Rectal smooth muscle tissue (tissue), 1 donor: Measurements from ENCODE around the gene SORT1.

Source experiments
- H3K27ac ChIP-seq: one replicate; pipeline ENCODE4 v1.7.0; 2013; ENCODE audit warnings: low read depth, low read length, inconsistent platforms
- H3K27me3 ChIP-seq: one replicate; pipeline ENCODE4 v1.7.0; 2013; ENCODE audit warnings: low read length; ENCODE audit not compliant: control insufficient read depth, insufficient read depth
- H3K36me3 ChIP-seq: one replicate; pipeline ENCODE4 v1.7.0; 2013; ENCODE audit warnings: low read length; ENCODE audit not compliant: control insufficient read depth, insufficient read depth
- H3K4me1 ChIP-seq: one replicate; pipeline ENCODE4 v1.7.0; 2013; ENCODE audit warnings: low read length; ENCODE audit not compliant: control insufficient read depth, insufficient read depth
- H3K4me3 ChIP-seq: one replicate; pipeline ENCODE4 v1.7.0; 2013; ENCODE audit warnings: low read length
- H3K9ac ChIP-seq: one replicate; pipeline ENCODE4 v1.7.0; 2013; ENCODE audit warnings: low read length

SORT1 gene

DNA sequence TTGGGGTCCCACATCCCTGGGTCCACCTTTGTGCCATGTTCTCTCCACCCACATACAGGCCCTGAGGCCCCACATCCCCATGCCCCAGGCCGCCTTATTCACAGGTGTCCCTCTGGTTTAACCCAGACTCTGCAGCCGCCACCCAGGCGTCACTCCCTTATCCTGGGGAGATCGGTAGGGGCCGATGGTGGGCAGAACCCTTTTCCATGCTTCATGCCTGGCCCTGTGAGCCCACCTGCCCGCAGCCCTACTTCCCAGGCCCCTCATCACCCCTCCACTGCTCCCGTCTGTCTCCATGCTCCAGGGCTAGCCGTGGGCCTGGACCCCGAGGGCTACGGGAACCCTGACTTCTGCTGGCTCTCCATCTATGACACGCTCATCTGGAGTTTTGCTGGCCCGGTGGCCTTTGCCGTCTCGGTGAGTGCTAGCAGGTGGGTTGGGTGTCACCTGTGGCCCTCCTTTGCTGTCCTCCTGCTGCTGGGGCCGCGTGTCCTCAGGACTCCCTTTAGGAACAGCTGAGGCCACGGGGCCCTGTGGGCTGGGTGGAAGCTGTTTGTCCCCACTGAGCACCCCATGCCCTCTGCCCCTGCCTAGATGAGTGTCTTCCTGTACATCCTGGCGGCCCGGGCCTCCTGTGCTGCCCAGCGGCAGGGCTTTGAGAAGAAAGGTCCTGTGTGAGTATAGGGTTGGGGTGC lies 126.9 kb downstream of the SORT1 start:
- no peak overlapping the region for H3K9ac ChIP-seq
- no peaks in the 10 kb centered on the region for H3K36me3 ChIP-seq
- H3K27me3 ChIP-seq: no peaks in the 10 kb centered on the region
- H3K4me1 ChIP-seq: no peaks in the 10 kb centered on the region
- no peak overlapping the region for H3K4me3 ChIP-seq
- no peak overlapping the region for H3K27ac ChIP-seq

- no peaks in the 10 kb centered on the region for H3K4me1 ChIP-seq
- no peak overlapping the region for H3K9ac ChIP-seq
- no peak overlapping the region for H3K27ac ChIP-seq
- H3K27me3 ChIP-seq: no peaks in the 10 kb centered on the region
- H3K4me3 ChIP-seq: no peak overlapping the region
- no peaks in the 10 kb centered on the region for H3K36me3 ChIP-seq
Observed at GRCh38 chr1:109269981-109270622, 127.6 kb downstream of the SORT1 start.

GRCh38 chr1:109269212-109269980 lies 128.3 kb downstream of the SORT1 start:
- Histone ChIP-seq H3K4me1 (no peaks in the 10 kb centered on the region), H3K36me3 (no peaks in the 10 kb centered on the region), H3K4me3 (no peak overlapping the region), H3K9ac (no peak overlapping the region), H3K27ac (no peak overlapping the region), H3K27me3 (no peaks in the 10 kb centered on the region)

DNA sequence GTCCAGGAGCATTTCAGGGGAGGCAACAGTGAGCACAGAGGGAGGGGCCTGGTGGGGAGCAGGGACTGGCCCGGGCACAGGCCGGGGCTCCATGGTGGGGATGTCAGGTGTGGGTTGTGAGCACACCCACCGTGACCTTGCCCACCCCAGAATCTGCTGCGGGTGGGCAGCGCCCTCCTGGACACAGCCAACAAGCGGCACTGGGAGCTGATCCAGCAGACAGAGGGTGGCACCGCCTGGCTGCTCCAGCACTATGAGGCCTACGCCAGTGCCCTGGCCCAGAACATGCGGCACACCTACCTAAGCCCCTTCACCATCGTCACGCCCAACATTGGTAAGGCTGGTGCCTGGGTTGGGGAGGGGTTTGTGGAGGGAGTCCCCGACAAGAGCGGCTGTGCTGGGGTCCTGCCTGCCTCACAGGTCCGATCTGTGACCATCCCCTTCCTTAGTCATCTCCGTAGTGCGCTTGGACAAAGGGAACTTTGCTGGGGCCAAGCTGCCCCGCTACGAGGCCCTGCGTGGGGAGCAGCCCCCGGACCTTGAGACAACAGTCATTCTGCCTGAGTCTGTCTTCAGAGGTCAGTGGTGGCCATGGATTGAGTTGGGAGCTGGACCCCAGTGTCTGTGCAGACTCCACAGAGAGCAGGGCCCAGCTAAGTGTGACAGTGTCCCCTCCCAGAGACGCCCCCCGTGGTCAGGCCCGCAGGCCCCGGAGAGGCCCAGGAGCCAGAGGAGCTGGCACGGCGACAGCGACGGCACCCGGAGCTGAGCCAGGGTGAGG lies 129.1 kb downstream of the SORT1 start:
- no peak overlapping the region for H3K4me3 ChIP-seq
- H3K36me3 ChIP-seq: no peaks in the 10 kb centered on the region
- no peak overlapping the region for H3K27ac ChIP-seq
- no peaks in the 10 kb centered on the region for H3K4me1 ChIP-seq
- no peaks in the 10 kb centered on the region for H3K27me3 ChIP-seq
- no peak overlapping the region for H3K9ac ChIP-seq

DNA sequence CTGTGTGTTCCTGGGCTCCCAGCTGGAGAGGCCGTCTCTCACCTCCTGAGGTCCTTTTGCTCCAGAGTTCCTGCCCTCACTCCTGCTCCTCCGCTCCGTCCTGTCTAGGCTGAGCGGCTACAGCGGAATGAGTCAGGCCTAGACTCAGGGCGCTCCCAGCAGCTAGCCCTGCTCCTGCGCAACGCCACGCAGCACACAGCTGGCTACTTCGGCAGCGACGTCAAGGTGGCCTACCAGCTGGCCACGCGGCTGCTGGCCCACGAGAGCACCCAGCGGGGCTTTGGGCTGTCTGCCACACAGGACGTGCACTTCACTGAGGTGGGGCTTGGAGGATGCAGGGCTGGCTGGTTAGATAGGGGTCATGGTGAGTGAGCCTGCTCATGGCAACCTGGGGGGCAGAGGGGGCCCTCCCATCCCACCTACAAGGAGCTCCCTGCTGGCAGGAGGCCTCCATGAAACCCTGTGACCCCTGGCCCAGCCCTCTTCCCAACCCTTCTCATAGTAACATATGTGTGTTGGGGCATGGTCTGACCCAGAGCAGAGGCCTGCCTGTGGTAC lies 129.9 kb downstream of the SORT1 start:
- Histone ChIP-seq H3K27ac (no peak overlapping the region), H3K36me3 (no peaks in the 10 kb centered on the region), H3K9ac (no peak overlapping the region), H3K4me1 (no peaks in the 10 kb centered on the region), H3K27me3 (no peaks in the 10 kb centered on the region), H3K4me3 (no peak overlapping the region)

GRCh38 chr1:109266965-109267364 lies 130.8 kb downstream of the SORT1 start:
- Histone ChIP-seq H3K27me3 (no peaks in the 10 kb centered on the region), H3K36me3 (no peaks in the 10 kb centered on the region), H3K27ac (no peak overlapping the region), H3K4me1 (no peaks in the 10 kb centered on the region), H3K9ac (no peak overlapping the region), H3K4me3 (no peak overlapping the region)

GRCh38 chr1:109265741-109266330 lies 131.9 kb downstream of the SORT1 start:
- H3K27ac ChIP-seq: no peak overlapping the region
- no peaks in the 10 kb centered on the region for H3K4me1 ChIP-seq
- H3K27me3 ChIP-seq: no peaks in the 10 kb centered on the region
- H3K4me3 ChIP-seq: no peak overlapping the region
- H3K36me3 ChIP-seq: no peaks in the 10 kb centered on the region
- H3K9ac ChIP-seq: no peak overlapping the region

DNA sequence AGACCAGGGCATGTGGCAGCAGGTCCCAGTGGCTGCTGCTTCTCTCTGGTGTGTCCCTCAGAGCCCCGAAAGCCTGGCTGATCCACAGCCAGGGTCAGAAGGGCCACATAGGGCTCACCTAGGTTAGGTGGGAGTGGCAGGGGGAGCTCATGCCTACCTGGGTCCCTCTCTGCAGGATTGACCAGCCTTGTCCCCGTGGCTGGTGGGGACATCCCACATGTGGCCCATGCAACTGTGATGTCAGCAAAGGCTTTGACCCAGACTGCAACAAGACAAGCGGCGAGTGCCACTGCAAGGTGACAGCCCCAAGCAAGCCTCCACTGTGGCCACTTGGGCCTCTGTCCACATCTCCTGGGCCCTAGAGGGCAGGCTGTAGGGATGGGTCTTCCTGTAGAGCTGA lies 132.7 kb downstream of the SORT1 start:
- Histone ChIP-seq H3K4me3 (no peak overlapping the region), H3K9ac (no peak overlapping the region), H3K4me1 (no peaks in the 10 kb centered on the region), H3K27me3 (no peaks in the 10 kb centered on the region), H3K27ac (no peak overlapping the region), H3K36me3 (no peaks in the 10 kb centered on the region)

DNA sequence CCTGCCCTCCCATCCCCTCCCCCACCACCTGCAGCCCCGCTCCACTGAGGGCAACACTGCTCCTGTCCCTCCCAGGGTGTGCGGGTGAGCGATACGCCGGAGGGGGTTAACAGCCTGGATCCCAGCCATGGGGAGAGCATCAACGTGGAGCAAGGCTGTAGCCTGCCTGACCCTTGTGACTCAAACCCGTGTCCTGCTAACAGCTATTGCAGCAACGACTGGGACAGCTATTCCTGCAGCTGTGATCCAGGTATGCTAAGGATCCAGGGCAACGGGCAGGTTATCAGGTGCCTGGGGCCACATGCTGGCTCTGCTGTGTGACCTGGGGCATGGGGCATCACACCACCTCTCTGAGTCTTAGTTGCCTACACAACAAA lies 133.4 kb downstream of the SORT1 start:
- H3K9ac ChIP-seq: no peak overlapping the region
- no peak overlapping the region for H3K27ac ChIP-seq
- H3K4me3 ChIP-seq: no peak overlapping the region
- H3K36me3 ChIP-seq: no peaks in the 10 kb centered on the region
- H3K4me1 ChIP-seq: no peaks in the 10 kb centered on the region
- no peaks in the 10 kb centered on the region for H3K27me3 ChIP-seq

DNA sequence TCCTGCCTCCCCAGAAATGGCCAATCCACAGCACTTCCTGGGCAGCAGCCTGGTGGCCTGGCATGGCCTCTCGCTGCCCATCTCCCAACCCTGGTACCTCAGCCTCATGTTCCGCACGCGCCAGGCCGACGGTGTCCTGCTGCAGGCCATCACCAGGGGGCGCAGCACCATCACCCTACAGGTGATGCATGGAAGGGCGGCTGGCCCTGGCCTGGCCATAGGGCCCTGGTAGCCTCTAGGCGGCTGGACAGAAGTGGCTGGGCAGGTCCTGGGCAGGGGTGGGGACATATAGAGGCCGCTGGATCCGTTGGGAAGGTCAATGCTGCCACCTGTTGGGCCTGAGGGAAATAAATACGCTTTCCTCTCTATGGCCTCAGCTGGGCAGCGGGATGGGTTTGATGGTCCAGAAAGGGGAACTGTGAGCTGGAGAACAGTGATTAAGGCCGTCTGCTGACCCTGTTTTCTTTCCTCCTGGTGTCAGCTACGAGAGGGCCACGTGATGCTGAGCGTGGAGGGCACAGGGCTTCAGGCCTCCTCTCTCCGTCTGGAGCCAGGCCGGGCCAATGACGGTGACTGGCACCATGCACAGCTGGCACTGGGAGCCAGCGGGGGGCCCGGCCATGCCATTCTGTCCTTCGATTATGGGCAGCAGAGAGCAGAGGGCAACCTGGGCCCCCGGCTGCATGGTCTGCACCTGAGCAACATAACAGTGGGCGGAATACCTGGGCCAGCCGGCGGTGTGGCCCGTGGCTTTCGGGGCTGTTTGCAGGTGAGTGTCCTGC lies 133.9 kb downstream of the SORT1 start:
- no peaks in the 10 kb centered on the region for H3K36me3 ChIP-seq
- H3K9ac ChIP-seq: no peak overlapping the region
- H3K27me3 ChIP-seq: no peaks in the 10 kb centered on the region
- H3K4me3 ChIP-seq: no peak overlapping the region
- no peaks in the 10 kb centered on the region for H3K4me1 ChIP-seq
- no peak overlapping the region for H3K27ac ChIP-seq

DNA sequence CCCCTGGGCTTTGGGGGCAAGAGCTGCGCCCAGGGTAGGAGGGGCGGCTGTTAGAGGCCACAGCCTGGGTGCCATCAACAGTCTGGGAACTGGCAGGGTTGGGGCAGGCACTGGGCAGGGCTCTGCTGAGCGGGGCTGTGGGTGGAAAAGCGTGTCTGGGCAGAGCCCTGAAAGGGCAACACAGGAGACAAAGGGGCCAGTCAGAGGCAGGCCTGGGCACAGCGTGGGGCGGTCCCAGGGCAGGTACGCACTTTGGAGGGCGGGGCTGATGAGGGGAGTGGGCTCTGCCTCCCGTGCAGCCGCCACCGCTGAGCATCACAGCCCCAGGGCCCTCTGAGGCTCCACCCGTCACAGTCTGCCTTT lies 134.5 kb downstream of the SORT1 start:
- Histone ChIP-seq H3K36me3 (no peaks in the 10 kb centered on the region), H3K4me1 (no peaks in the 10 kb centered on the region), H3K27me3 (no peaks in the 10 kb centered on the region), H3K27ac (no peak overlapping the region), H3K9ac (no peak overlapping the region), H3K4me3 (no peak overlapping the region)
